Activated naive CD8-positive, alpha-beta T cell treated with anti-CD3 and anti-CD28 coated beads, Interleukin-2, amount 50 U/mL, for 24 hours (primary cell): ENCODE measurements around the gene MMP19.
"Not testable (repeated sequence)": the region's sequence is repeated elsewhere in the genome, so short reads cannot be mapped to it uniquely, and the experiment has no call there.

Experiments
- ATAC-seq: fragments of 150-1000 bp; cut with Tn5 transposase; one replicate; pipeline ENCODE4 v1.10.0; 2021
- DNase-seq: peaks from one replicate; pipeline ENCODE4 v3.0.0; 2021
- H3K27ac Mint-ChIP-seq: one replicate; pipeline ENCODE4 v1.8.0; 2021; ENCODE audit warnings: mild to moderate bottlenecking, mixed read lengths
- H3K27me3 Mint-ChIP-seq: one replicate; pipeline ENCODE4 v1.8.0; 2021; ENCODE audit warnings: mixed read lengths
- H3K36me3 Mint-ChIP-seq: one replicate; pipeline ENCODE4 v1.8.0; 2021; ENCODE audit warnings: low read depth, mixed read lengths
- H3K4me1 Mint-ChIP-seq: one replicate; pipeline ENCODE4 v1.8.0; 2021; ENCODE audit warnings: mixed read lengths
- H3K4me3 Mint-ChIP-seq: one replicate; pipeline ENCODE4 v1.8.0; 2021; ENCODE audit warnings: mild to moderate bottlenecking, moderate library complexity, mixed read lengths
- H3K9me3 Mint-ChIP-seq: one replicate; pipeline ENCODE4 v1.8.0; 2021; ENCODE audit warnings: mixed read lengths

The MMP19 gene, protein sequence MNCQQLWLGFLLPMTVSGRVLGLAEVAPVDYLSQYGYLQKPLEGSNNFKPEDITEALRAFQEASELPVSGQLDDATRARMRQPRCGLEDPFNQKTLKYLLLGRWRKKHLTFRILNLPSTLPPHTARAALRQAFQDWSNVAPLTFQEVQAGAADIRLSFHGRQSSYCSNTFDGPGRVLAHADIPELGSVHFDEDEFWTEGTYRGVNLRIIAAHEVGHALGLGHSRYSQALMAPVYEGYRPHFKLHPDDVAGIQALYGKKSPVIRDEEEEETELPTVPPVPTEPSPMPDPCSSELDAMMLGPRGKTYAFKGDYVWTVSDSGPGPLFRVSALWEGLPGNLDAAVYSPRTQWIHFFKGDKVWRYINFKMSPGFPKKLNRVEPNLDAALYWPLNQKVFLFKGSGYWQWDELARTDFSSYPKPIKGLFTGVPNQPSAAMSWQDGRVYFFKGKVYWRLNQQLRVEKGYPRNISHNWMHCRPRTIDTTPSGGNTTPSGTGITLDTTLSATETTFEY

GRCh38 chr12:55842681-55843429 is at the start of gene MMP19:
Gene MMP19, minus strand, starts transcription at chr12:55842936. Its CDS starts 106 bp downstream, at chr12:55842830.
- Mint-ChIP-seq H3K4me3 (no peak within 1 kb of the TSS), H3K36me3 (no peaks in the 10 kb centered on the region), H3K4me1 (peaks cover 14% of the 10 kb centered on the region), H3K27me3 (no peaks in the 10 kb centered on the region), H3K9me3 (no peaks in the 10 kb centered on the region), H3K27ac (no peak within 1 kb of the TSS)
- DNase-seq: no peak
- ATAC-seq: no peak

- H3K27me3 Mint-ChIP-seq: no peaks in the 10 kb centered on the region
- H3K36me3 Mint-ChIP-seq: no peaks in the 10 kb centered on the region
- H3K27ac Mint-ChIP-seq: no peak overlapping the region
- DNase-seq (no peak), ATAC-seq (no peak)
- no peak overlapping the region for H3K4me3 Mint-ChIP-seq
- H3K4me1 Mint-ChIP-seq: no peaks in the 10 kb centered on the region
- H3K9me3 Mint-ChIP-seq: no peaks in the 10 kb centered on the region
Measured at GRCh38 chr12:55891310-55891709, 48.6 kb upstream of the MMP19 start.

GRCh38 chr12:55885113-55885512 is 42.4 kb upstream of the MMP19 start:
- peaks cover 18% of the 10 kb centered on the region for H3K4me1 Mint-ChIP-seq
- H3K27me3 Mint-ChIP-seq: no peaks in the 10 kb centered on the region
- no peak overlapping the region for H3K27ac Mint-ChIP-seq
- no peak overlapping the region for H3K4me3 Mint-ChIP-seq
- ATAC-seq (peak; percentile 43), DNase-seq (no peak)
- H3K9me3 Mint-ChIP-seq: no peaks in the 10 kb centered on the region
- no peaks in the 10 kb centered on the region for H3K36me3 Mint-ChIP-seq

GRCh38 chr12:55877824-55878223 is 35.1 kb upstream of the MMP19 start:
- Mint-ChIP-seq H3K4me3 (no peak overlapping the region), H3K4me1 (peaks cover 12% of the 10 kb centered on the region), H3K27ac (no peak overlapping the region), H3K36me3 (peaks cover 7% of the 10 kb centered on the region), H3K27me3 (no peaks in the 10 kb centered on the region), H3K9me3 (peaks cover 9% of the 10 kb centered on the region)
- no peak for DNase-seq
- ATAC-seq: no peak

GRCh38 chr12:55875704-55876467 is 33.1 kb upstream of the MMP19 start:
- H3K27me3 Mint-ChIP-seq: no peaks in the 10 kb centered on the region
- peaks cover 7% of the 10 kb centered on the region for H3K36me3 Mint-ChIP-seq
- peaks cover 6% of the 10 kb centered on the region for H3K4me1 Mint-ChIP-seq
- no peak for ATAC-seq
- H3K27ac Mint-ChIP-seq: no peak overlapping the region
- peaks cover 9% of the 10 kb centered on the region for H3K9me3 Mint-ChIP-seq
- no peak overlapping the region for H3K4me3 Mint-ChIP-seq
- DNase-seq: no peak

GRCh38 chr12:55874443-55874842 is 31.7 kb upstream of the MMP19 start:
- DNase-seq (no peak), ATAC-seq (no peak)
- H3K4me1 Mint-ChIP-seq: no peaks in the 10 kb centered on the region
- H3K4me3 Mint-ChIP-seq: no peak overlapping the region
- H3K36me3 Mint-ChIP-seq: peaks cover 7% of the 10 kb centered on the region
- no peak overlapping the region for H3K27ac Mint-ChIP-seq
- peaks cover 9% of the 10 kb centered on the region for H3K9me3 Mint-ChIP-seq
- H3K27me3 Mint-ChIP-seq: no peaks in the 10 kb centered on the region

DNA sequence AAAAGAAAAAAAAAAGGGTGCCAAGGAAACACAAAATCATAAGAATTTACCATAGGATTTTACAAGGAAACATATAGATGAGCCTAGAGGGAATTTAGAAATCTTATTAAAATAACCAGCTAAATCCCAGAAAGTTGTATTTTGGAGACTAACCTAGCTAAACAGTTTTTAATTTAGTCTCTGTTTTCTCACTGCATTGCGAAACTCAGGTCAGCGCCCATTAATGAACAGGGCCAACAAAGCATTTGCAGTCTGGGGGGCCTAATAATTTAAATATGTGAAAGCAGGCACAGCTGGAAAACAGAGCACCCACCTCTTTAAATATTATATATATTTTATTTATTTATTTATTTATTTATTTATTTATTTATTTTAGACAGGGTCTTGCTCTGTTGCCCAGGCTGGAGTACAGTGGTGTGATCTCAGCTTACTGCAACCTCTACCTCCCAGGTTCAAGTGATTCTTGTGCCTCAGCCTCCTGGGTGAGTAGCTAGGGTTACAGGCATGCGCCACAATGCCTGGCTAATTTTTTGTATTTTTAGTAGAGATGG is 23.8 kb upstream of the MMP19 start:
- not testable (repeated sequence) for H3K9me3 Mint-ChIP-seq, ATAC-seq, DNase-seq, H3K4me1 Mint-ChIP-seq, H3K27ac Mint-ChIP-seq, H3K27me3 Mint-ChIP-seq, H3K36me3 Mint-ChIP-seq, H3K4me3 Mint-ChIP-seq

- DNase-seq (no peak), ATAC-seq (no peak)
- no peaks in the 10 kb centered on the region for H3K27me3 Mint-ChIP-seq
- no peak overlapping the region for H3K4me3 Mint-ChIP-seq
- H3K4me1 Mint-ChIP-seq: no peaks in the 10 kb centered on the region
- H3K36me3 Mint-ChIP-seq: no peaks in the 10 kb centered on the region
- peaks cover 4% of the 10 kb centered on the region for H3K9me3 Mint-ChIP-seq
- H3K27ac Mint-ChIP-seq: no peak overlapping the region
Measured at GRCh38 chr12:55865327-55865726, 22.6 kb upstream of the MMP19 start.

- not testable (repeated sequence) for ATAC-seq, H3K4me3 Mint-ChIP-seq, H3K4me1 Mint-ChIP-seq, H3K27me3 Mint-ChIP-seq, DNase-seq, H3K9me3 Mint-ChIP-seq, H3K27ac Mint-ChIP-seq, H3K36me3 Mint-ChIP-seq
Measured at GRCh38 chr12:55862931-55863330, 20.2 kb upstream of the MMP19 start.

GRCh38 chr12:55862286-55862685 is 19.6 kb upstream of the MMP19 start:
- H3K4me1 Mint-ChIP-seq: no peaks in the 10 kb centered on the region
- DNase-seq: no peak
- no peak for ATAC-seq
- H3K27ac Mint-ChIP-seq: no peak overlapping the region
- H3K9me3 Mint-ChIP-seq: peaks cover 4% of the 10 kb centered on the region
- H3K4me3 Mint-ChIP-seq: no peak overlapping the region
- no peaks in the 10 kb centered on the region for H3K27me3 Mint-ChIP-seq
- H3K36me3 Mint-ChIP-seq: no peaks in the 10 kb centered on the region

DNA sequence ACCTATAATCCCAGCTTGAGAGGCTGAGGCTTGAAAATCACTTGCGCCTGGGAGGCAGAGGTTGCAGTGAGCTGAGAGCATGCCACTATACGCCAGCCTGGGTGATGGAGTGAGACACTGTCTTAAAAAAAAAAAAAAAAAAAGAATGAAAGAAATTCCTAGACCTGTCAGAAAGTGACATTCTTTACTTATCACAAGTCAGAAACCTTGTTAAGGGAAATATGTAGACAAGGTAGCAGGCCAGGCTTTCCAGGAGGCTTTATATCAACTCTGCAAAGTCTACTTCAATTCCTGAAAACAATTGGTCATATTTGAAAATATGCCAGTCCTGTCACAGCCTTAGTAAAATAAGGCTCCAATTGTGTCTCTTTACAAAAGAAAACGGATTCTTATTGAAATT is 19.1 kb upstream of the MMP19 start:
- no peaks in the 10 kb centered on the region for H3K36me3 Mint-ChIP-seq
- H3K27me3 Mint-ChIP-seq: no peaks in the 10 kb centered on the region
- H3K27ac Mint-ChIP-seq: no peak overlapping the region

DNA sequence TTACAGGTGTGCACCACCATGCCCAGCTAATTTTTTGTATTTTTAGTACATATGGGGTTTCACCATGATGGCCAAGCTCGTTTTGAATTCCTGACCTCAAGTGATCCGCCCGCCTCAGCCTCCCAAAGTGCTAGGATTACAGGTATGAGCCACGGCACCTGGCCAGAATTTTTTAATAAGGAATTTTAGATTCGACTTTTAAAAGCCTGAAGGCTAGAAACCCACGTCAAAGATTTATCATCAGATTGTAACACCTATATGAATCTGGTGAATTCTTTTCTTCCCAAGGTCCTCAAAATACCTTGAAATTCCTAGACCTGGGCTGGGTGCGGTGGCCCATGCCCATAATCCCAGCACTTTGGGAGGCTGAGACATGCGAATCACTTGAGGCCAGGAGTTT is 18.7 kb upstream of the MMP19 start:
- Mint-ChIP-seq H3K4me1 (no peaks in the 10 kb centered on the region), H3K27ac (no peak overlapping the region), H3K36me3 (no peaks in the 10 kb centered on the region), H3K27me3 (no peaks in the 10 kb centered on the region), H3K4me3 (no peak overlapping the region), H3K9me3 (peaks cover 4% of the 10 kb centered on the region)
- DNase-seq (no peak), ATAC-seq (no peak)

More for the DNA sequence above, 19.1 kb upstream of the MMP19 start:
- H3K4me3 Mint-ChIP-seq: no peak overlapping the region
- no peak for ATAC-seq
- H3K9me3 Mint-ChIP-seq: peaks cover 4% of the 10 kb centered on the region
- DNase-seq: no peak
- H3K4me1 Mint-ChIP-seq: no peaks in the 10 kb centered on the region

- Mint-ChIP-seq H3K36me3 (no peaks in the 10 kb centered on the region), H3K4me1 (peaks cover 7% of the 10 kb centered on the region), H3K9me3 (no peaks in the 10 kb centered on the region), H3K27ac (no peak overlapping the region), H3K27me3 (no peaks in the 10 kb centered on the region), H3K4me3 (no peak overlapping the region)
- ATAC-seq (no peak), DNase-seq (no peak)
Measured at GRCh38 chr12:55852740-55853139, 10.0 kb upstream of the MMP19 start.

DNA sequence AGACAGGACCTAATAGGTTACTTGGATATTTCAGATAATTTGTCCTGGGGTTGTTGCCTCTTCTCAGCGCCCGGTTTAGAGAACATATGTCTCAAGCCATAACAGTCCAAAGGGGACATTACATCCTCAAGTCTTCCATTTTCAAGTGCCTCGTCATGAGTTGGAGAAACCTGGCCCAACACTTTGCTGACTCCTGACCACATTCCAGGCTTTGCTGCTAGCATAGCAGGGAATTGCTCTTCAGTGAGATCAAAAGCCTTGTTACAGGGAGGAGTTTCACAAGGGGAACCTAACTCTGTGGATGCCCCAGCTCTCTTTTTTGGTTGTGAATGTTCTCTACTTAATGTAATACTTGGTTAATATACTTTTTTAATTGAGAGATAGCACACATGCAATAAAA is 8.2 kb upstream of the MMP19 start:
- Mint-ChIP-seq H3K4me3 (no peak overlapping the region), H3K36me3 (no peaks in the 10 kb centered on the region), H3K4me1 (peaks cover 20% of the 10 kb centered on the region), H3K27ac (no peak overlapping the region), H3K9me3 (no peaks in the 10 kb centered on the region), H3K27me3 (no peaks in the 10 kb centered on the region)
- ATAC-seq (no peak), DNase-seq (no peak)
